ENCODE measurements around the gene DNAH14.

DNA sequence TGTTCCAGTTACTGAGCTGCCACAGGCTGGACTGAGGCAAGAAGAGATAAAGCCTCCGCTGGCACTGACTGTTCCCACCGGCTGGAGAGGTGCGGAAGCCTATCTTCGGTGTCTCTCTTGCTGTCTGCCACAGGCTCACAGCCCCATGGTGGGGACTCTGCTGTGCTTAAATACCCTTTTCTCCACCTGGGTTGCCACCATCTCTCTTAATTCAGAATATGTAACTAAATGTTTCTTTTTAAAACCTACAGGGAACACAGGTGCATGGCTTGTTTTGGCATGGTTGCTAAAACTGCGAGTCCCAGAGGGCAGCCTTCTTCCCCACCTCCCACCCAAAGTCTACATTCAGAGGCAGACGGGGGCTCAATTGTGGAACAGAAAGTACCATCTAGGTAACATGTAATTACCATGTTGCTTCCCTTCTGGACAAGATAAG, 506.5 kb downstream of the DNAH14 start:
- TF ChIP-seq, protein P1, sequence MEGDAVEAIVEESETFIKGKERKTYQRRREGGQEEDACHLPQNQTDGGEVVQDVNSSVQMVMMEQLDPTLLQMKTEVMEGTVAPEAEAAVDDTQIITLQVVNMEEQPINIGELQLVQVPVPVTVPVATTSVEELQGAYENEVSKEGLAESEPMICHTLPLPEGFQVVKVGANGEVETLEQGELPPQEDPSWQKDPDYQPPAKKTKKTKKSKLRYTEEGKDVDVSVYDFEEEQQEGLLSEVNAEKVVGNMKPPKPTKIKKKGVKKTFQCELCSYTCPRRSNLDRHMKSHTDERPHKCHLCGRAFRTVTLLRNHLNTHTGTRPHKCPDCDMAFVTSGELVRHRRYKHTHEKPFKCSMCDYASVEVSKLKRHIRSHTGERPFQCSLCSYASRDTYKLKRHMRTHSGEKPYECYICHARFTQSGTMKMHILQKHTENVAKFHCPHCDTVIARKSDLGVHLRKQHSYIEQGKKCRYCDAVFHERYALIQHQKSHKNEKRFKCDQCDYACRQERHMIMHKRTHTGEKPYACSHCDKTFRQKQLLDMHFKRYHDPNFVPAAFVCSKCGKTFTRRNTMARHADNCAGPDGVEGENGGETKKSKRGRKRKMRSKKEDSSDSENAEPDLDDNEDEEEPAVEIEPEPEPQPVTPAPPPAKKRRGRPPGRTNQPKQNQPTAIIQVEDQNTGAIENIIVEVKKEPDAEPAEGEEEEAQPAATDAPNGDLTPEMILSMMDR (conservative IDR thresholded peaks at IDR 0.05; ENCODE audit: low read depth in 2 of 2): no peak
- TF ChIP-seq POLR2AphosphoS5 (IDR thresholded peaks at IDR 0.05; ENCODE audit: low read depth): no peak

Measured in GM23338 (cell line).